Effector memory CD4-positive, alpha-beta T cell (primary cell): ENCODE measurements around the gene PPTC7.
"Not testable (repeated sequence)": the region's sequence is repeated elsewhere in the genome, so short reads cannot be mapped to it uniquely, and the experiment has no call there.

ENCODE experiments used
- DNase-seq, 3 donors: peaks; one replicate each; pipeline ENCODE4 v3.0.0-alpha.2; 2020
- H3K27ac ChIP-seq: 2 replicates; pipeline ENCODE4 v1.7.0; 2013; ENCODE audit warnings: mild to moderate bottlenecking, low read length, moderate library complexity; ENCODE audit not compliant: insufficient read depth, poor library complexity, severe bottlenecking
- H3K27me3 ChIP-seq: replicated peaks from 2 replicates; pipeline ENCODE4 v1.7.0; 2013; ENCODE audit warnings: mild to moderate bottlenecking, low read length; ENCODE audit not compliant: insufficient read depth, control insufficient read depth, poor library complexity, severe bottlenecking
- H3K36me3 ChIP-seq: 2 replicates; pipeline ENCODE4 v1.7.0; 2013; ENCODE audit warnings: mild to moderate bottlenecking, low read length, moderate library complexity; ENCODE audit not compliant: control insufficient read depth, insufficient read depth
- H3K4me1 ChIP-seq: 2 replicates; pipeline ENCODE4 v1.7.0; 2013; ENCODE audit warnings: low read length, mild to moderate bottlenecking; ENCODE audit not compliant: control insufficient read depth, insufficient read depth, poor library complexity, severe bottlenecking
- H3K4me3 ChIP-seq: 2 replicates; pipeline ENCODE4 v1.7.0; 2013; ENCODE audit warnings: low read length, low read depth, mild to moderate bottlenecking; ENCODE audit not compliant: insufficient read depth, poor library complexity, severe bottlenecking
- H3K9me3 ChIP-seq: 2 replicates; pipeline ENCODE4 v1.7.0; 2013; ENCODE audit warnings: mild to moderate bottlenecking, low read length, moderate library complexity; ENCODE audit not compliant: control insufficient read depth

Gene PPTC7

DNA sequence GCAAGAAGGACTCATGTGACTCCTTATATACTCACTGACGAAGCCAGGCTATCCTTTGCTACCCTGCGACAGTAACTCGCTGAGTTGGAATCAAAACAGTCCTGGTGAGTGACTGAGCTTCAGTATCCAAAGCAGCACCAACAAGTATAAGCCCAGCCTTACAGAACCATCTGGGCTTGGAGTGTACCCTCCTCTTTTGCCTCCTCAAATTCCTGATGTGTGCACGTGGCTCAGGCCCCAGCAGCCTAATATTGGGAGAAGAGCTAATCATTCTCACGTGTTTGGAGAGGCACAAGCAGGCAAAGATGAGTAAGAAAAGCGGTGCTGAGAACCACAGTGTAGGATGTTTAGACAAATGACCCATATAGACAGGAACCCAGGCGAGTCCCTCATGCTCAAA, 34.4 kb downstream of the PPTC7 start:
- Histone ChIP-seq H3K27me3 (no peaks in the 10 kb centered on the region), H3K27ac (no peak overlapping the region), H3K4me1 (no peaks in the 10 kb centered on the region), H3K4me3 (no peak overlapping the region), H3K36me3 (peaks cover 19% of the 10 kb centered on the region), H3K9me3 (no peaks in the 10 kb centered on the region)
- DNase-seq: no peak

DNA sequence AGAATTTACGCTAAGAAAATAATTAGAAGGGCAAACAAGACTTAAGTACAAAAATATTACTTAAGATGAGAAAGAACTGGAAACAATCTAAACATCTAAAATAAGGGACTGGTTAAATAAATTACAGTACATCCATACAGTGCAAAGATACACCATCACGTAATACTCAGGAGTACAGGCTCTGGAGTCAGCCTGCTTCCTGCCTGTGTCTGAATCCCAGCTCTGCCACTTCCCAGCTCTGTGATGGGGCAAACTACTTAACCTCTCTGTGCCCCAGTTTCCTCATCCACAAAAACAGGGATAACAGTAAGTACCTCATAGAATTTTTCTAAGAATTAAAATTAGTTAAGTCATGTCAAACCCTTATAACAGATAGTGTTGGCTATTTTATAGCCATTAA, 36.0 kb downstream of the PPTC7 start:
- H3K27me3 ChIP-seq: no peaks in the 10 kb centered on the region
- peaks cover 22% of the 10 kb centered on the region for H3K36me3 ChIP-seq
- H3K4me1 ChIP-seq: no peaks in the 10 kb centered on the region
- H3K27ac ChIP-seq: no peak overlapping the region
- DNase-seq: no peak
- H3K4me3 ChIP-seq: no peak overlapping the region
- H3K9me3 ChIP-seq: no peaks in the 10 kb centered on the region

- H3K9me3 ChIP-seq: no peaks in the 10 kb centered on the region
- H3K36me3 ChIP-seq: peaks cover 19% of the 10 kb centered on the region
- H3K4me1 ChIP-seq: no peaks in the 10 kb centered on the region
- no peaks in the 10 kb centered on the region for H3K27me3 ChIP-seq
- H3K4me3 ChIP-seq: no peak overlapping the region
- H3K27ac ChIP-seq: no peak overlapping the region
- no peak for DNase-seq
These were observed 36.8 kb downstream of the PPTC7 start for GRCh38 chr12:110546339-110546738.

DNA sequence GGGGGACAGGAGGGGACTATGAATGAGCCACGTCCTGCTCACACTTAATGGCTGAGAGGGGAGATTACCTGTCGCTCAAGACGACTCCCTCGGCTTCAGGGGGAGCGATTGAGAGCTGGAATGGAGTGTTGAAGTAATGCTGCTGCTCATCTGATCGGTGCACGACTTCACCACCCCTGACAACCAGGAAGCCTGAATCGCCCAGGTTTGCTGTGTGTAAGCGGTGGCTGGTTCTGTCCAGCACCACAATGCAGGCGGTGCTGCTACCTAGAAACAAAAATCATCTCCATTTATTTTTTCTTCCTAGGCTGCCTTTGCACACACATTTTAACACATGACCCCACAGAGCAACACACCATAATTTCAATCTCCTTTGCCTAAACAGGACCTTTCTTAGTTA, 37.3 kb downstream of the PPTC7 start:
- H3K27me3 ChIP-seq: no peaks in the 10 kb centered on the region
- no peaks in the 10 kb centered on the region for H3K9me3 ChIP-seq
- DNase-seq: no peak
- peaks cover 14% of the 10 kb centered on the region for H3K36me3 ChIP-seq
- no peak overlapping the region for H3K27ac ChIP-seq
- no peak overlapping the region for H3K4me3 ChIP-seq
- H3K4me1 ChIP-seq: no peaks in the 10 kb centered on the region

DNA sequence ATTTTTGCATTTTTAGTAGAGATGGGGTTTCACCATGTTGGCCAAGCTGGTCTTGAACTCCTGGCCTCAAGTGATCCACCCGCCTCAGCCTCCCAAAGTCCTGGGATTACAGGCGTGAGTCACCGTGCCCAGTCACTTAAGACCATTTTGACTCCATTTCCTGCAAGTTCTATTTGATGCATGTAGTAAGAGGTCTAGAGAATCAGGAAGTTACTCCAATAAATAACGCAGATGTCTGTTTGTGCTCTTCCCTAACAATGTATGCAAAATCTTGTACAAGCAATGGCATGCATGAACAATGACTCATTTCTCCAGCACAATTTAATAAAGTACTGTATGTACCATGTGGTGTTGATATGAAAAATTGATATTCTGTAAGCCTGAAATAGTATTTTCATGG, 37.9 kb downstream of the PPTC7 start:
- not testable (repeated sequence) for H3K4me3 ChIP-seq, H3K27me3 ChIP-seq, H3K9me3 ChIP-seq, DNase-seq, H3K4me1 ChIP-seq, H3K36me3 ChIP-seq, H3K27ac ChIP-seq

DNA sequence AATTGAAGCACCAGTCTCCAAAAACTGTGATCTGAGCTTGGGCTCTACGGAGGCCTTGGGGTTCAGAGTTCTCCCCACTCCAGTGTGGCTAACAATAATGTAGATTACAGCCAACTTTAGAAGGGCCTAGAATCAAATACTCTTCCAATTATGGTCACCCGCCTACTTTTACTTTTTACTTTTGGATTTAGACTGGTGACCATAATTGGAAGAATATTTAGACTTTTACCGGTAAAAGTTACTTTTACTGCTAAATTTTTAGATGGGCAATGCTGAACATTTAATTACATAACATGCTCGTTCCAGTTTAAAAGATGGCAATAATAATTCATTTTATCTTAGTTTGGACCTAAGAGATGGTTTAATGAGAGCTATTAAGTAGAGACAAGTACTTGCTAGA, 39.2 kb downstream of the PPTC7 start:
- Histone ChIP-seq H3K4me3 (no peak overlapping the region), H3K27ac (no peak overlapping the region), H3K27me3 (no peaks in the 10 kb centered on the region), H3K9me3 (no peaks in the 10 kb centered on the region), H3K4me1 (no peaks in the 10 kb centered on the region), H3K36me3 (peaks cover 17% of the 10 kb centered on the region)
- DNase-seq: no peak

- Histone ChIP-seq H3K4me3 (no peak overlapping the region), H3K36me3 (peaks cover 22% of the 10 kb centered on the region), H3K27ac (no peak overlapping the region), H3K4me1 (no peaks in the 10 kb centered on the region), H3K9me3 (no peaks in the 10 kb centered on the region), H3K27me3 (no peaks in the 10 kb centered on the region)
- no peak for DNase-seq
These were observed 39.7 kb downstream of the PPTC7 start for GRCh38 chr12:110543252-110543959.

DNA sequence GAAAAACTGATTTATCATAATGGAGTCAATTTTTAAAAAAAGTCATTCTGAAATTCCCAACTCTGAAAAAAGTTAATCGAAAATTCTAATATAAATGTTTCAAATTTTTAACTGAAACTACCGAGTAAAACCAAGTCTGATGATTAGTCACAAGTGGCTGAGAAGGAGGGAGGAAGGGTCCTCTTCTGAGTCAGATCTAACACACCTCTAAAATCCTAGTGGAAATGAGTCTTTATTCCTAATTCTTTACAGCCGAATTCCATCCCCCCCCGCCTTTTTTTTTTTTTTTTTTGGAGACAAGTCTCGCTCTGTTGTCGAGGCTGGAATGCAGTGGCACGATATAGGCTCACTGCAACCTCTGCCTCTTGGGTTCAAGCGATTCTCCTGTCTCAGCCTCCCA, 43.1 kb downstream of the PPTC7 start:
- Histone ChIP-seq H3K4me1 (no peaks in the 10 kb centered on the region), H3K27ac (no peak overlapping the region), H3K9me3 (no peaks in the 10 kb centered on the region), H3K36me3 (peaks cover 50% of the 10 kb centered on the region), H3K27me3 (no peaks in the 10 kb centered on the region), H3K4me3 (no peak overlapping the region)
- DNase-seq: no peak

- Histone ChIP-seq H3K4me1 (no peaks in the 10 kb centered on the region), H3K27me3 (no peaks in the 10 kb centered on the region), H3K27ac (no peak overlapping the region), H3K36me3 (peaks cover 50% of the 10 kb centered on the region), H3K4me3 (no peak overlapping the region), H3K9me3 (no peaks in the 10 kb centered on the region)
- DNase-seq: no peak
These were observed 44.1 kb downstream of the PPTC7 start for GRCh38 chr12:110538869-110539622.

- Histone ChIP-seq H3K4me1 (no peaks in the 10 kb centered on the region), H3K27ac (no peak overlapping the region), H3K9me3 (no peaks in the 10 kb centered on the region), H3K4me3 (no peak overlapping the region), H3K36me3 (peaks cover 48% of the 10 kb centered on the region), H3K27me3 (no peaks in the 10 kb centered on the region)
- no peak for DNase-seq
These were observed 45.3 kb downstream of the PPTC7 start for GRCh38 chr12:110537605-110538409.
